ENCODE data around the gene CCDC93.

CCDC93 gene

GRCh38 chr2:117879003-117879402, 134.9 kb downstream of the CCDC93 start:
- no peak for DNase-seq

- no peak for DNase-seq
Observed at GRCh38 chr2:117875786-117876185, 138.1 kb downstream of the CCDC93 start.
